K562 (cell line): ENCODE measurements around the gene NAPEPLD. TPM values are rescaled to one million over a fixed set of nuclear protein-coding genes. Genes with fewer than 3 reads are reported as not detected.

Source experiments
- CEBPG ChIP-seq, 3 experiments: fragments of 200-800 bp in 1 of 3; sonication (Bioruptor generic) in 1 of 3; sonication (generic) in 1 of 3; formaldehyde crosslinking in 1 of 3; IDR thresholded peaks in 2 of 3; conservative IDR thresholded peaks in 1 of 3; 2 replicates each; pipeline versions ENCODE4 v1.6.1 to v1.8.0; 2016 to 2022; ENCODE audit warnings: missing compliant biosample characterization in 2 of 3, missing genetic modification characterization in 2 of 3, mild to moderate bottlenecking in 1 of 3, missing genetic modification reagents in 1 of 3
- CREB5 ChIP-seq: fragments of 250-450 bp; sonication (Bioruptor Pico); IDR thresholded peaks from 2 replicates; pipeline ENCODE4 v1.5.0; 2020; ENCODE audit warnings: mild to moderate bottlenecking
- CREM ChIP-seq: IDR thresholded peaks from 2 replicates; pipeline ENCODE4 v1.6.1; 2014; ENCODE audit warnings: antibody characterized with exemption, low read depth
- ESRRB ChIP-seq: fragments of 250-450 bp; sonication (Bioruptor Pico); IDR thresholded peaks from 2 replicates; pipeline ENCODE4 v1.5.0; 2020; ENCODE audit warnings: mild to moderate bottlenecking, moderate library complexity, borderline replicate concordance
- IRF9 ChIP-seq: fragments of 450-650 bp; IDR thresholded peaks from 2 replicates; pipeline ENCODE4 v1.6.1; 2016; ENCODE audit warnings: missing biosample characterization, missing genetic modification characterization
- MTA3 ChIP-seq: fragments of 450-650 bp; formaldehyde crosslinking; IDR thresholded peaks from 2 replicates; pipeline ENCODE4 v1.6.1; 2017; ENCODE audit warnings: mild to moderate bottlenecking, borderline replicate concordance
- PHB ChIP-seq: fragments of 250-450 bp; sonication (Bioruptor Pico); IDR thresholded peaks from 2 replicates; pipeline ENCODE4 v1.5.0; 2021
- RBBP5 ChIP-seq: fragments of 200-600 bp; sonication (generic); IDR thresholded peaks from 2 replicates; pipeline ENCODE4 v1.6.1; 2012; ENCODE audit warnings: borderline replicate concordance, mild to moderate bottlenecking, low read length, control low read depth, inconsistent platforms; ENCODE audit not compliant: insufficient read depth, poor library complexity, severe bottlenecking
- TAF9B ChIP-seq: fragments of 450-650 bp; IDR thresholded peaks from 2 replicates; pipeline ENCODE4 v1.6.1; 2018; ENCODE audit warnings: mild to moderate bottlenecking; ENCODE audit not compliant: partially characterized antibody
- TGIF2 ChIP-seq: sonication (generic); formaldehyde crosslinking; IDR thresholded peaks from 2 replicates; pipeline ENCODE4 v1.8.1; 2022; ENCODE audit warnings: mild to moderate bottlenecking, missing genetic modification reagents, moderate library complexity
- ZFP30 ChIP-seq: fragments of 250-450 bp; sonication (Bioruptor Pico); IDR thresholded peaks from 2 replicates; pipeline ENCODE4 v1.8.0; 2022; ENCODE audit warnings: moderate library complexity, mild to moderate bottlenecking, inconsistent platforms, borderline replicate concordance
- ZFP91 ChIP-seq: sonication (generic); formaldehyde crosslinking; IDR thresholded peaks from 2 replicates; pipeline ENCODE4 v1.8.0; 2022; ENCODE audit warnings: mild to moderate bottlenecking, missing genetic modification reagents
- ZNF24 ChIP-seq: fragments of 450-650 bp; IDR thresholded peaks from 2 replicates; pipeline ENCODE4 v1.6.1; 2016
- ZNF407 ChIP-seq: fragments of 450-650 bp; IDR thresholded peaks from 2 replicates; pipeline ENCODE4 v1.6.1; 2016; ENCODE audit warnings: low read depth
- ZNF668 ChIP-seq: fragments of 250-450 bp; sonication (Bioruptor Pico); IDR thresholded peaks from 2 replicates; pipeline ENCODE4 v1.8.0; 2022; ENCODE audit warnings: mild to moderate bottlenecking, inconsistent platforms
- ZNF76 ChIP-seq: fragments of 250-450 bp; sonication (Bioruptor Pico); IDR thresholded peaks from 2 replicates; pipeline ENCODE4 v1.4.0; 2020; ENCODE audit warnings: mild to moderate bottlenecking, moderate library complexity, borderline replicate concordance
- polyA plus RNA-seq, 8 experiments: library from polyadenylated mRNA; depleted of rRNA in 4 of 8; stranded (reverse) in 5 of 8; unstranded in 3 of 8; fragments of >200 nt; fragmentation: Nextera tagmentation in 2 of 8; fragmentation: Illumina TruSeq in 1 of 8; extraction: Ambion mirVana in 2 of 8; extraction: Trizol in 1 of 8; gene quantifications; 2 replicates each; pipeline versions ENCODE4 v1.2.1 to v1.2.3, GENCODE V29; 2011 to 2014; ENCODE audit warnings: inconsistent platforms in 1 of 8, missing spikeins in 1 of 8
- total RNA-seq, 7 experiments: library from RNA; depleted of rRNA in 6 of 7; stranded (reverse); fragments of >200 nt in 6 of 7; fragmentation: Illumina TruSeq in 2 of 7; extraction: Trizol in 2 of 7; gene quantifications; 2 replicates each; pipeline versions ENCODE4 v1.2.1 to v1.2.3, GENCODE V29; 2011 to 2021; ENCODE audit warnings: low replicate concordance in 1 of 7

The NAPEPLD gene
- total and polyA plus RNA-seq, 9 of the 15 experiments (the other 6 are each of a cell fraction or from before 2014, with no cell fraction given), result 3.2 to 11.0 (median 7.5) TPM

- TF ChIP-seq ZNF407, result no peak
- no peak for TF ChIP-seq CREB5 (CRISPR knock-in tag)
- TF ChIP-seq TGIF2 (CRISPR knock-in tag), result no peak
- TF ChIP-seq RBBP5, result no peak
- no peak for TF ChIP-seq ZFP91 (CRISPR knock-in tag)
- TF ChIP-seq MTA3, result peak; percentile 90; the same call in 1 of the 2 replicates
- TF ChIP-seq PHB, result no peak
- no peak for TF ChIP-seq IRF9
- TF ChIP-seq ZNF24, result peak; percentile 82
- TF ChIP-seq ZNF76, result no peak
- TF ChIP-seq TAF9B, result peak; percentile 88
- no peak for TF ChIP-seq ZFP30
- peak; percentile 47; the same call in 1 of the 2 replicates for TF ChIP-seq CEBPG (CRISPR knock-in tag; IDR thresholded peaks at IDR 0.05)
- TF ChIP-seq CEBPG (tag; conservative IDR thresholded peaks at IDR 0.05 in 1 of 2, IDR thresholded peaks at IDR 0.05 in 1 of 2), result peak in 1 of 2 experiments; percentile 78; a peak in 2 of 4 replicates
- TF ChIP-seq CREM, result peak; percentile 90
- TF ChIP-seq ZNF668, result no peak
- no peak for TF ChIP-seq ESRRB (CRISPR knock-in tag)
Observed at GRCh38 chr7:103119791-103120291, 29.1 kb downstream of the NAPEPLD start (continued).
